ENCODE data around the gene SLCO2A1.

SLCO2A1 gene

DNA sequence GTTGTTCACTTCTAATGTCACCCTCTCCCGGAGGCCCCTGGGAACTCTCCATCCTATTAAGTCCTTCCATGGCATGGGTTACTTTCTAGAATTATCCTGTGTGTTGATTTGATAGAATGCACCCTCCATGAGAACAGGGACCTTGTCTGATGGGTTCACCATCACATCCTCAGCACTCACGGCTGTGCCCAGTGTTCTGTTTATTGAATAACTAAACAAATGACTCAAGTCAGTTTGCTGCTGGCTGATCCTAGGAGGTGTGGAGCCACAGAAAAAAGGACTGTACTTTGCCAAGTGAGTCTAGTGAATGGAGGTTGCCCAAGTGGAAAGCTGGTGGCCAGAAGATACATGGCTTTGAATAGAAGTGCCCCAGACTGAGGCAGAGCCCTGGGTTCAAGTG, 85.5 kb downstream of the SLCO2A1 start:
- H3K4me1 ChIP-seq (ENCODE audit: control extremely low read depth in 1 of 4, control insufficient read depth in 4 of 4, insufficient read depth in 4 of 4, low read length in 3 of 4) = peaks cover 4 to 48% (median 44%) of the 10 kb centered on the region in 4 experiments
- H3K4me3 ChIP-seq (ENCODE audit: control insufficient read depth in 1 of 7, extremely low read depth in 1 of 7, insufficient read depth in 4 of 7, low read depth in 2 of 7, low read length in 6 of 7) = no peak overlapping the region
- no peak overlapping the region for H3K27ac ChIP-seq (ENCODE audit: insufficient read depth in 1 of 2, low read depth in 1 of 2, low read length in 2 of 2, poor library complexity in 1 of 2, severe bottlenecking in 2 of 2)
- H3K27me3 ChIP-seq (replicated peaks in 2 of 5; ENCODE audit: control insufficient read depth in 4 of 5, insufficient read depth in 5 of 5, low read length in 4 of 5) = no peaks in the 10 kb centered on the region
- H3K9me3 ChIP-seq (ENCODE audit: control extremely low read depth in 1 of 5, control insufficient read depth in 4 of 5, insufficient read depth in 2 of 5, low read depth in 1 of 5, low read length in 4 of 5) = no peaks in the 10 kb centered on the region
- CTCF ChIA-PET = interaction anchor here (0.9 to 2.2 kb wide), 3 partner anchors 12 to 264 kb away, joined by 3 to 7 read pairs (median 3); no protein-coding TSS in a partner anchor
- no CpG with 5 or more reads among the region's 2 CpGs for WGBS (ENCODE audit: insufficient coverage)
- DNase-seq = peak in 1 of 3 donors; percentile 32
- POLR2A ChIA-PET = no interaction called here
- H3K36me3 ChIP-seq (ENCODE audit: control insufficient read depth in 4 of 4, insufficient read depth in 4 of 4, low read length in 3 of 4) = no peaks in the 10 kb centered on the region

DNA sequence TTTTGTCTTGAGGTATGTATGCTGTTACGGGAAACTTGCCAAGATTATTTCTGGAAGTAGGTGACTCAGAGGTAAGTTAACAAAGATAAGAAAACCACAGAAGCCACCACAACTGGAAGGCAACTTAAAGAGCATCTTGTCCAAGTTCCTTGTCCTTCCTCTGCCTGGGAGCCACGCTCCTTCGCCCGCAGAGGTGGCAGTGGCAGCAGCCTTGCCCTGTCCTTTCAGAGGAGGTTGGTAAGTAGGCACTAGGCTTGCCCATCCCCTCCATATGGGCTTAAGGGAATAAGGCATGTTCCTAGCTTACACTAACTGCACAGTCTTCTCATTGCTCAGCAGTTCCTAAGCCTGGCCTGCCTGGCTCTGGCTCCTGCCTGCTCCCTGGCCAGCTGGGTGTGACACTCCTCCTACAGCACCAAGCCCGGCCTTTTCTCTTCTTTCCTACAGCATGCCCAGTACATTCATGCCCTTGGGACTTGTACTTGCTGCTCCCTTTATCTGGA, 86.0 kb downstream of the SLCO2A1 start:
- POLR2A ChIA-PET = interaction anchor here (0.5 to 1.6 kb wide), 2 partner anchors 9 to 49 kb away, joined by 3 read pairs; no protein-coding TSS in a partner anchor
- no peaks in the 10 kb centered on the region for H3K36me3 ChIP-seq (ENCODE audit: control insufficient read depth in 4 of 4, insufficient read depth in 4 of 4, low read length in 3 of 4)
- DNase-seq = peak; percentile 94 to 98 (median 97)
- no peaks in the 10 kb centered on the region for H3K27me3 ChIP-seq (replicated peaks in 2 of 5; ENCODE audit: control insufficient read depth in 4 of 5, insufficient read depth in 5 of 5, low read length in 4 of 5)
- CTCF ChIA-PET = interaction anchor here (0.9 to 1.4 kb wide), 3 partner anchors 49 to 268 kb away, joined by 3 to 11 read pairs (median 3); no protein-coding TSS in a partner anchor
- no peak overlapping the region for H3K27ac ChIP-seq (ENCODE audit: insufficient read depth in 1 of 2, low read depth in 1 of 2, low read length in 2 of 2, poor library complexity in 1 of 2, severe bottlenecking in 2 of 2)
- H3K4me1 ChIP-seq (ENCODE audit: control extremely low read depth in 1 of 4, control insufficient read depth in 4 of 4, insufficient read depth in 4 of 4, low read length in 3 of 4) = peaks cover 4 to 48% (median 44%) of the 10 kb centered on the region in 4 experiments
- 18% methylated on average over 4 of the region's 5 CpGs for WGBS (ENCODE audit: insufficient coverage)
- no peaks in the 10 kb centered on the region for H3K9me3 ChIP-seq (ENCODE audit: control extremely low read depth in 1 of 5, control insufficient read depth in 4 of 5, insufficient read depth in 2 of 5, low read depth in 1 of 5, low read length in 4 of 5)
- H3K4me3 ChIP-seq (ENCODE audit: control insufficient read depth in 1 of 7, extremely low read depth in 1 of 7, insufficient read depth in 4 of 7, low read depth in 2 of 7, low read length in 6 of 7) = no peak overlapping the region

DNA sequence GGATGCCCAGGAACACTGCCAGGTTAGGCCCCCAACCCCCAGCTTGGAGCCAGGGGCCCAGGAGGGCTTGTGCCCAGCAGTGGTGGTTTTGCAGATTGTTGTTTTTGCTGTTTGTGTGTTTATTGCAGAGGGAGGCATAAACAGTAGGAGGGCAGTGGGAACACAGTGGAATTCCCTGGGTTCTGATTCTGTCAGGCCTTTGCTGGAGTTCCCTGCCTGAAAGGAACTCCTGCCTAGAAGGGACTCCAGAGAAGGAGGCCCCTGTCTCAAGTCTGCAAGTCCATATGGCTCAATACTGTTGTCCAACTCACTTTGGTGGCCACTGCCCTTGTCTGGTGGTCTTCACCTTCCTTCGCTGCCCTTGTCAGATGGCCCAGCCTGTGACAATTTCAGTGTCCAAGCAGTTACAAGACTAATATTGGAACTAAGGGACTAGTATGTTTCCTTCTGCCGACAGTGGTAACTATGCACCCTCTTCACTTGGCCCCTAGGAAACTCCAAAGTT, 86.6 kb downstream of the SLCO2A1 start:
- Histone ChIP-seq H3K4me1 (ENCODE audit: control extremely low read depth in 1 of 4, control insufficient read depth in 4 of 4, insufficient read depth in 4 of 4, low read length in 3 of 4) (peaks cover 4 to 50% (median 44%) of the 10 kb centered on the region in 4 experiments), H3K36me3 (ENCODE audit: control insufficient read depth in 4 of 4, insufficient read depth in 4 of 4, low read length in 3 of 4) (no peaks in the 10 kb centered on the region), H3K4me3 (ENCODE audit: control insufficient read depth in 1 of 7, extremely low read depth in 1 of 7, insufficient read depth in 4 of 7, low read depth in 2 of 7, low read length in 6 of 7) (peak overlapping the region in 3 of 7 experiments; percentile 23 to 63 (median 44)), H3K27me3 (replicated peaks in 2 of 5; ENCODE audit: control insufficient read depth in 4 of 5, insufficient read depth in 5 of 5, low read length in 4 of 5) (no peaks in the 10 kb centered on the region), H3K9me3 (ENCODE audit: control extremely low read depth in 1 of 5, control insufficient read depth in 4 of 5, insufficient read depth in 2 of 5, low read depth in 1 of 5, low read length in 4 of 5) (no peaks in the 10 kb centered on the region), H3K27ac (ENCODE audit: insufficient read depth in 1 of 2, low read depth in 1 of 2, low read length in 2 of 2, poor library complexity in 1 of 2, severe bottlenecking in 2 of 2) (no peak overlapping the region)
- DNase-seq = no peak
- POLR2A ChIA-PET = interaction anchor here (0.5 to 1.6 kb wide), 2 partner anchors 10 to 50 kb away, joined by 3 read pairs; no protein-coding TSS in a partner anchor
- CTCF ChIA-PET = interaction anchor here (1.2 to 1.4 kb wide), 3 partner anchors 11 to 269 kb away, joined by 3 to 11 read pairs (median 3); no protein-coding TSS in a partner anchor
- WGBS (ENCODE audit: insufficient coverage) = 90% methylated on average over 2 of the region's 2 CpGs

DNA sequence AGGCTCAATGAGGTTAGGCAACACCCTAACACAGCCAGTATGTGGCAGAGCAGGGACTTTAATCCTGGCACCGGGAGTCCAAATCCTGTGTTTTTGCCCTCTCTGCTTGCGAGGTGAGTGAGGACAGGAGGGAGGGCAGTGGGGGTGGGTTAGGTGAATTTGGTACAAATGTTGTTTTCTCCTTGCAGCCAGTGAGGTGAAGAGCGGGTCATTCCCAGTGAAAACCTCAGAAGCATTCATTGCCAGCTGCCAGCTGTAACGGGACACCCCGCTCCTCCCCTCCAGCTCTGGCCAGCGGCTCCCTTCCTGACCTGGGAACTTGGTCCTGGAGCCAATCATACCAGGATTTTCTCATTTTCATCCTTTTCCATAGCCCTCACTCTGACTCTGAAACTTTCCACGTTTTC, 88.3 kb downstream of the SLCO2A1 start:
- no peaks in the 10 kb centered on the region for H3K9me3 ChIP-seq (ENCODE audit: control extremely low read depth in 1 of 5, control insufficient read depth in 4 of 5, insufficient read depth in 2 of 5, low read depth in 1 of 5, low read length in 4 of 5)
- 95% methylated on average over 7 of the region's 7 CpGs for WGBS (ENCODE audit: insufficient coverage)
- ChIA-PET POLR2A (no interaction called here), CTCF (interaction anchor here (1.3 to 14.0 kb wide), 4 partner anchors 9 to 271 kb away, joined by 3 to 140 read pairs (median 5); no protein-coding TSS in a partner anchor)
- peaks cover 4 to 50% (median 47%) of the 10 kb centered on the region in 4 experiments for H3K4me1 ChIP-seq (ENCODE audit: control extremely low read depth in 1 of 4, control insufficient read depth in 4 of 4, insufficient read depth in 4 of 4, low read length in 3 of 4)
- no peak for DNase-seq
- H3K36me3 ChIP-seq (ENCODE audit: control insufficient read depth in 4 of 4, insufficient read depth in 4 of 4, low read length in 3 of 4) = no peaks in the 10 kb centered on the region
- no peak overlapping the region for H3K4me3 ChIP-seq (ENCODE audit: control insufficient read depth in 1 of 7, extremely low read depth in 1 of 7, insufficient read depth in 4 of 7, low read depth in 2 of 7, low read length in 6 of 7)
- H3K27ac ChIP-seq (ENCODE audit: insufficient read depth in 1 of 2, low read depth in 1 of 2, low read length in 2 of 2, poor library complexity in 1 of 2, severe bottlenecking in 2 of 2) = no peak overlapping the region
- H3K27me3 ChIP-seq (replicated peaks in 2 of 5; ENCODE audit: control insufficient read depth in 4 of 5, insufficient read depth in 5 of 5, low read length in 4 of 5) = no peaks in the 10 kb centered on the region

DNA sequence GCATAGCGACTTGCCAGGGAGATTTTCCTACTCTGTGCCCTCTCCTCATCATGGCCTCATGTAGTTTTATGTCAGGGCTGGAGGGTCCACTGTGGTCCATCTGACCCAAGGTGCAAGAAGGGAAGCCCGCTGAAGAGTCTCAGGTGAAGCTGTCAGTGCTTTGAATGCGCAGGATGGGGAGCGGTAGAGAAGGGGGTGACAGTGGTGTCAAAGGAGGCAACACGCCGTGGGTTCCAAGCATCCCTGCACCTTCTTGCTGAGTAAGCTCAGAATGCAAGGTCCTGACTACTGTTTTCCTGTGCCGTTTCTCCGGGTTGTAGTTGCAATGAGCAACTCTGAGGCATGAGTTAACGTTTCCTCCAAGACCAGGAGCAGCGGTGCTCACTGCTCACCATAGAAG, 89.2 kb downstream of the SLCO2A1 start:
- ChIA-PET POLR2A (no interaction called here), CTCF (interaction anchor here (1.3 to 14.0 kb wide), 4 partner anchors 8 to 272 kb away, joined by 3 to 140 read pairs (median 5); no protein-coding TSS in a partner anchor)
- H3K36me3 ChIP-seq (ENCODE audit: control insufficient read depth in 4 of 4, insufficient read depth in 4 of 4, low read length in 3 of 4) = no peaks in the 10 kb centered on the region
- H3K4me3 ChIP-seq (ENCODE audit: control insufficient read depth in 1 of 7, extremely low read depth in 1 of 7, insufficient read depth in 4 of 7, low read depth in 2 of 7, low read length in 6 of 7) = no peak overlapping the region
- no peaks in the 10 kb centered on the region for H3K9me3 ChIP-seq (ENCODE audit: control extremely low read depth in 1 of 5, control insufficient read depth in 4 of 5, insufficient read depth in 2 of 5, low read depth in 1 of 5, low read length in 4 of 5)
- H3K4me1 ChIP-seq (ENCODE audit: control extremely low read depth in 1 of 4, control insufficient read depth in 4 of 4, insufficient read depth in 4 of 4, low read length in 3 of 4) = peaks cover 4 to 41% (median 39%) of the 10 kb centered on the region in 4 experiments
- WGBS (ENCODE audit: insufficient coverage) = 93% methylated on average over 9 of the region's 10 CpGs
- H3K27ac ChIP-seq (ENCODE audit: insufficient read depth in 1 of 2, low read depth in 1 of 2, low read length in 2 of 2, poor library complexity in 1 of 2, severe bottlenecking in 2 of 2) = no peak overlapping the region
- no peaks in the 10 kb centered on the region for H3K27me3 ChIP-seq (replicated peaks in 2 of 5; ENCODE audit: control insufficient read depth in 4 of 5, insufficient read depth in 5 of 5, low read length in 4 of 5)
- DNase-seq = no peak

DNA sequence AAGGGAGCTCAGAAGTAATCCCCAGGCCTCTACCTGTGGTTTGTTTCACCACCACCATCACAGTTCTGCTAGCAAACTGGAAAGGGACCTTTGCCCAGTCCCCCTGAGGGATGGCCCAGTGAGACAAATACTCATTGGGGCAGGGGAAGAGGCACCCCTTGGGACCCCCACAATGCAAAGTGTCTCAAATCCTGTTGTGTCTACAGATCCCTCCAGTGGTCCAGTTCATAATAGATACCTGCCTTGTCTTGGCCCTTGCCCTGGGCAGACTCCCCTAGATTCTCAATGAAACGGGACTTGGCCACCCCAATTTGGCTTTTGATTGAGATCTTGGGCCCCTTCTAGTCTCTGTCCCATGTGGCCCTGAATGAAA, 90.3 kb downstream of the SLCO2A1 start:
- peaks cover 4 to 36% (median 31%) of the 10 kb centered on the region in 4 experiments for H3K4me1 ChIP-seq (ENCODE audit: control extremely low read depth in 1 of 4, control insufficient read depth in 4 of 4, insufficient read depth in 4 of 4, low read length in 3 of 4)
- H3K4me3 ChIP-seq (ENCODE audit: control insufficient read depth in 1 of 7, extremely low read depth in 1 of 7, insufficient read depth in 4 of 7, low read depth in 2 of 7, low read length in 6 of 7) = no peak overlapping the region
- POLR2A ChIA-PET = interaction anchor here (0.6 kb wide), 1 partner anchor 711 kb away, joined by 4 read pairs; no protein-coding TSS in a partner anchor
- no CpG with 5 or more reads among the region's 1 CpG for WGBS (ENCODE audit: insufficient coverage)
- CTCF ChIA-PET = interaction anchor here (2.0 to 14.0 kb wide), 2 partner anchors 10 to 273 kb away, joined by 7 to 140 read pairs; no protein-coding TSS in a partner anchor
- no peaks in the 10 kb centered on the region for H3K9me3 ChIP-seq (ENCODE audit: control extremely low read depth in 1 of 5, control insufficient read depth in 4 of 5, insufficient read depth in 2 of 5, low read depth in 1 of 5, low read length in 4 of 5)
- H3K27ac ChIP-seq (ENCODE audit: insufficient read depth in 1 of 2, low read depth in 1 of 2, low read length in 2 of 2, poor library complexity in 1 of 2, severe bottlenecking in 2 of 2) = no peak overlapping the region
- H3K27me3 ChIP-seq (replicated peaks in 2 of 5; ENCODE audit: control insufficient read depth in 4 of 5, insufficient read depth in 5 of 5, low read length in 4 of 5) = no peaks in the 10 kb centered on the region
- no peak for DNase-seq
- H3K36me3 ChIP-seq (ENCODE audit: control insufficient read depth in 4 of 4, insufficient read depth in 4 of 4, low read length in 3 of 4) = no peaks in the 10 kb centered on the region
